MCF 10A (cell line): Measurements from ENCODE around the gene VWA3B. TPM values are rescaled to one million over a fixed set of nuclear protein-coding genes. Genes with fewer than 3 reads are reported as not detected.
"Not testable (repeated sequence)": the region's sequence is repeated elsewhere in the genome, so short reads cannot be mapped to it uniquely, and the experiment has no call there.

Experiments used
- BruUV-seq: library from RNA; stranded (reverse); fragments of 400-500 nt; replicated peaks from 2 replicates; lab custom pipeline; 2021; lab: Mats Ljungman, UMichigan
- CTCF ChIA-PET: fragments of 300-600 bp; sonication (Branson Sonifier 250); formaldehyde crosslinking; extraction: SDS; loops from one replicate; lab custom pipeline; 2021; ENCODE audit warnings: antibody characterized with exemption, inconsistent platforms; lab: Yijun Ruan, JAX
- POLR2A ChIA-PET: fragments of 300-600, 350-650 bp; sonication (Branson Sonifier 250); formaldehyde crosslinking; extraction: SDS; loops from one replicate; lab custom pipeline; 2020; ENCODE audit warnings: antibody characterized with exemption, inconsistent platforms; lab: Yijun Ruan, JAX
- DNase-seq: peaks from one replicate; pipeline ENCODE4 v3.0.0-alpha.2; 2018; ENCODE audit not compliant: unreplicated experiment
- H3K27ac Mint-ChIP-seq: one replicate; pipeline ENCODE4 v1.8.0; 2022; ENCODE audit warnings: mild to moderate bottlenecking, low read depth, mixed read lengths; ENCODE audit not compliant: unreplicated experiment
- H3K27me3 Mint-ChIP-seq: one replicate; pipeline ENCODE4 v1.8.0; 2022; ENCODE audit warnings: mixed read lengths; ENCODE audit not compliant: insufficient read depth, unreplicated experiment
- H3K36me3 Mint-ChIP-seq: one replicate; pipeline ENCODE4 v1.8.0; 2022; ENCODE audit warnings: mild to moderate bottlenecking, moderate library complexity, mixed read lengths; ENCODE audit not compliant: insufficient read depth, unreplicated experiment
- H3K4me1 Mint-ChIP-seq: one replicate; pipeline ENCODE4 v1.8.0; 2022; ENCODE audit warnings: mixed read lengths; ENCODE audit not compliant: insufficient read depth, unreplicated experiment
- H3K4me3 Mint-ChIP-seq: one replicate; pipeline ENCODE4 v1.8.0; 2022; ENCODE audit warnings: mild to moderate bottlenecking, moderate library complexity, mixed read lengths; ENCODE audit not compliant: unreplicated experiment
- H3K9me3 Mint-ChIP-seq: one replicate; pipeline ENCODE4 v1.8.0; 2022; ENCODE audit warnings: mixed read lengths; ENCODE audit not compliant: unreplicated experiment
- intact Hi-C: fragments of 100-400 bp; cut with micrococcal nuclease; formaldehyde crosslinking; loops from 2 replicates; pipeline ENCODE4 v1.14.1; 2022
- total RNA-seq: library from RNA; stranded (reverse); gene quantifications from 2 replicates; pipeline ENCODE4 v1.2.3, GENCODE V29; 2022
- TF ChIP-seq, protein P1 (sequence below): fragments of 200-600 bp; IDR thresholded peaks from one replicate; pipeline ENCODE4 v1.8.0; 2022; ENCODE audit warnings: antibody characterized with exemption, mild to moderate bottlenecking; ENCODE audit not compliant: unreplicated experiment

VWA3B gene
- total RNA-seq, 1 experiment from 2014 or later: not detected

DNA sequence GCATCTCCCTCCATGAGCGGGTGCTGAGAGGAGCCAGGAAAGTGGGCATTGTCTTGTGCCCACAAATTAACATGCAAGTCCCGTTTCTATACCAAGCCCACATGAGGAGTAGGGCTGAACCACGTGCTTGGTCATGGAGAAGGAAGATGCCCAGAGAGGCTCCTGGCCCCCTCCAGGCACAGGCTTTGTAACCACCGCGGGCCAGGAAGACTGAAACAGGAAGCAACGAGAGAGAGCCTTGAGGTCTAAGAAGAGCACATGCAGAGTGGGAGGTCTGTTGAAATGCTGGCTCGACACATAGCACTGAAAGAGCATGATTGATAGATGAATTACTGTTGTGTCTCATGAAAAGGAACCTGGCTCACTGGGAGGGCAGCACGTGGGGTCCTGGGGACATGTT, 36.3 kb downstream of the VWA3B start:
- no peak for DNase-seq
- no TSS peak for BruUV-seq
- intact Hi-C loops: no loop called here
- Mint-ChIP-seq H3K4me1 (peaks cover 6% of the 10 kb centered on the region), H3K27me3 (peaks cover 29% of the 10 kb centered on the region), H3K9me3 (no peaks in the 10 kb centered on the region), H3K27ac (no peak overlapping the region), H3K36me3 (peaks cover 6% of the 10 kb centered on the region), H3K4me3 (no peak overlapping the region)
- POLR2A ChIA-PET: no interaction called here
- CTCF ChIA-PET: no interaction called here
- TF ChIP-seq, protein P1, sequence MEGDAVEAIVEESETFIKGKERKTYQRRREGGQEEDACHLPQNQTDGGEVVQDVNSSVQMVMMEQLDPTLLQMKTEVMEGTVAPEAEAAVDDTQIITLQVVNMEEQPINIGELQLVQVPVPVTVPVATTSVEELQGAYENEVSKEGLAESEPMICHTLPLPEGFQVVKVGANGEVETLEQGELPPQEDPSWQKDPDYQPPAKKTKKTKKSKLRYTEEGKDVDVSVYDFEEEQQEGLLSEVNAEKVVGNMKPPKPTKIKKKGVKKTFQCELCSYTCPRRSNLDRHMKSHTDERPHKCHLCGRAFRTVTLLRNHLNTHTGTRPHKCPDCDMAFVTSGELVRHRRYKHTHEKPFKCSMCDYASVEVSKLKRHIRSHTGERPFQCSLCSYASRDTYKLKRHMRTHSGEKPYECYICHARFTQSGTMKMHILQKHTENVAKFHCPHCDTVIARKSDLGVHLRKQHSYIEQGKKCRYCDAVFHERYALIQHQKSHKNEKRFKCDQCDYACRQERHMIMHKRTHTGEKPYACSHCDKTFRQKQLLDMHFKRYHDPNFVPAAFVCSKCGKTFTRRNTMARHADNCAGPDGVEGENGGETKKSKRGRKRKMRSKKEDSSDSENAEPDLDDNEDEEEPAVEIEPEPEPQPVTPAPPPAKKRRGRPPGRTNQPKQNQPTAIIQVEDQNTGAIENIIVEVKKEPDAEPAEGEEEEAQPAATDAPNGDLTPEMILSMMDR: no peak

DNA sequence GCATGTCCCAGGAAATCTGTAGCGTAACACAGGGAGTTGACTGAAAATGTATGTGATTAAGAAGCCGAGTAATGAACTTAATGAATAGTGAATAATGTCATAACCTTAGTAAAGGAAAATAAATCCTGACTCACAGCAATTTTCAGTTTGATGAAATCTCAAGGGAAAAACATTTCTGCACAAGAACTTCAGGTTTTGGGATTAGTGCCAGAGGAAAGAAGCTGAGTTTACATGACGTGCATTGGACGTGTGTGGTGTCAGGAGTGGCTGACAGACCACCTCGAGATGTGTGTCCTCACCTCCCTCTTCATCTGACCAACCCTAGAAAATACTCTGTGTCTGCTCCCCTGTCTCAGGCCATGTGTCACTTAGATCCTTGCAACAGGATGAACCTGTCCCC, 39.1 kb downstream of the VWA3B start:
- POLR2A ChIA-PET: no interaction called here
- DNase-seq: no peak
- Mint-ChIP-seq H3K36me3 (peaks cover 4% of the 10 kb centered on the region), H3K4me1 (peaks cover 6% of the 10 kb centered on the region), H3K9me3 (no peaks in the 10 kb centered on the region), H3K27me3 (peaks cover 29% of the 10 kb centered on the region), H3K27ac (no peak overlapping the region), H3K4me3 (no peak overlapping the region)
- BruUV-seq: no TSS peak
- CTCF ChIA-PET: no interaction called here
- intact Hi-C loops: no loop called here
- TF ChIP-seq, protein P1: no peak

DNA sequence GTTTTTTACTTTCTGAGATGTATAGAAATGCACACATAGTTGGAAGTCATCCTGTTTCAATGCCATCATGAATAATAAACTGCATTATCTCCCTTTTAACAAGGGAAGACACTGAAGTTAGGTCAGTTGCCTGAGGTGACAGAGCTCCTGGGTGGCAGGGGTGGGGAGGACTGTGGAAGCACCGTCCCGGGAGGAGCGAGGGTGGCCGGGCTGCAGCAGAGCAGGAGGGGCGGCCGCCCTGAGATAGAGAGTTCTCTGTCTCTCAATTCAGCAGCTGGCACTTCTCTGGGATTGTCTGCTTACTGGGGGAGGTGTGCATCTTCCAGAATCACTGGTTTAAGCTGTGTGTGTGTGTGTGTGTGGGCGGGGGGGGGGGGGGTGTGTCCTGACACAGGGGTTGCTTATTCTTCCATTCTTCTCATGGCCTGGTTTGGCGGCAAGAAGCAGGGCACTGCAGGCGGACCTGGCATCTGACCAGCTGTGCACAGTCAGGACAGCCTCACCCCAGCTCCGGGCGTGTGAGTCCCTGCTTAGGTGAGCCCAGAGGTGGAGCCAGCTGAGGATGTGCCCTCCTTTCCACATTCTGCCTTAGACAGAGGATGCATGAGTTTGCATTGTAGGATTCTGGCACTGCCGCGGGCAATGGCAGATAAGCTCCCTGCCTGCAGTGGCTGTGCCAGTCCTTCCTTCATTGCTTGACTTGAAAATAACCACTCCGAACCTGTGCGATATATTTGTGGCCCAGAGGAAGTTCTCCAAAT, 40.4 kb downstream of the VWA3B start:
- no TSS peak for BruUV-seq
- CTCF ChIA-PET: interaction anchor here (0.7 to 0.9 kb wide), 2 partner anchors 25 to 281 kb away, joined by 3 read pairs; no protein-coding TSS in a partner anchor
- Mint-ChIP-seq H3K4me3 (no peak overlapping the region), H3K9me3 (no peaks in the 10 kb centered on the region), H3K4me1 (peaks cover 6% of the 10 kb centered on the region), H3K27me3 (peaks cover 28% of the 10 kb centered on the region), H3K36me3 (no peaks in the 10 kb centered on the region), H3K27ac (no peak overlapping the region)
- DNase-seq: peak; percentile 63
- POLR2A ChIA-PET: interaction anchor here (0.6 to 1.3 kb wide), 4 partner anchors 52 to 321 kb away, joined by 3 read pairs; no protein-coding TSS in a partner anchor
- intact Hi-C loops: no loop called here
- TF ChIP-seq, protein P1: no peak

DNA sequence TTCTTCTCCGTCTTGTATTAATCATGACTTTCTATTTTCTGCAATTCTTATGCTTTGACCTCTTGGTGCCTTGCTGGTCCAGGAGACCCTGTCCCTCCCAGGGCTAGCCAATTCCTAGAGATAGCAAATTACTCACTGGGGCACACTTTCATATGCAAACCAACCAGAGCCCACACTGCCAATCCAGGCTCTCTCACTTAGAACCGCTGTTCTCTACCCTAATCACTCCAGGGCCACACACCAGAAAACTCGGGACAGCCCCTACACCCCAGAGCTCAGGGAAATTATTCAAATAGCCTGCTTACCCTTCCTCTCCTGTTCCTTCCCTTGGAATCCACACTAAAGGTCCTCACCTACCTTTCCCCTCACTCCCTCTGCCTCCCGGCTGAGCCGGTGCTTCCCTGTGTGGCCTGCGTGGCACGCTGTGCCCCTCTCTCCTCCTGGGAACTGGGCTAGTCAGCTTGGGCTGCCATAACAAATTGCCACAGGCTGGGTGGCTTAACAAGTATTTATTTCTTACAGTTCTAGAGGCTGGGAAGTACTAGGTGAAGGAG, 41.7 kb downstream of the VWA3B start:
- CTCF ChIA-PET: interaction anchor here (0.9 kb wide), 1 partner anchor 24 kb away, joined by 3 read pairs; no protein-coding TSS in a partner anchor
- TF ChIP-seq, protein P1: no peak
- H3K9me3 Mint-ChIP-seq: no peaks in the 10 kb centered on the region
- BruUV-seq: no TSS peak
- intact Hi-C loops: no loop called here
- H3K27ac Mint-ChIP-seq: no peak overlapping the region
- DNase-seq: no peak
- no peaks in the 10 kb centered on the region for H3K36me3 Mint-ChIP-seq
- POLR2A ChIA-PET: interaction anchor here (0.8 to 1.3 kb wide), 2 partner anchors 134 to 322 kb away, joined by 3 read pairs; no protein-coding TSS in a partner anchor
- H3K4me3 Mint-ChIP-seq: no peak overlapping the region
- H3K4me1 Mint-ChIP-seq: peaks cover 6% of the 10 kb centered on the region
- H3K27me3 Mint-ChIP-seq: peaks cover 16% of the 10 kb centered on the region

DNA sequence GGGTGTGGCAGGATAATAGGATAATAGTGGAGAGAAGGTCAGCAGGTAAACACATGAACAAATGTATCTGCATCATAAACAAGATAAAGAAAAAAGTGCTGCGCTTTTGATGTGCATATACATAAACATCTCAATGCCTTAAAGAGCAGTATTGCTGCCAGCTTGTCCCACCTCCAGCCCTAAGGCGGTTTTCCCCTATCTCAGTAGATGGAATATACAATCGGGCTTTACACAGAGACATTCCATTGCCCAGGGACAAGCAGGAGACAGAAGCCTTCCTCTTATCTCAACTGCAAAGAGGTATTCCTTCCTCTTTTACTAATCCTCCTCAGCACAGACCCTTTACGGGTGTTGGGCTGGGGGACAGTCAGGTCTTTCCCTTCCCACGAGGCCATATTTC, 43.1 kb downstream of the VWA3B start:
- H3K27me3 Mint-ChIP-seq, POLR2A ChIA-PET, H3K9me3 Mint-ChIP-seq, H3K27ac Mint-ChIP-seq, DNase-seq, H3K36me3 Mint-ChIP-seq, H3K4me1 Mint-ChIP-seq, intact Hi-C loops, BruUV-seq, H3K4me3 Mint-ChIP-seq, CTCF ChIA-PET: not testable (repeated sequence)
